GM12891 (cell line): ENCODE results near the gene ETDA.

Experiments
- POLR2A ChIP-seq: IDR thresholded peaks from 2 replicates; pipeline ENCODE4 v1.6.1; 2011; ENCODE audit warnings: low read depth, low read length, control low read depth
- POLR2AphosphoS5 ChIP-seq: IDR thresholded peaks from 2 replicates; pipeline ENCODE4 v1.6.1; 2011; ENCODE audit warnings: low read depth, low read length, control low read depth

GRCh38 chrX:135256923-135257322 is 5.1 kb downstream of the ETDA start:
- TF ChIP-seq POLR2A (no peak), POLR2AphosphoS5 (no peak)
